Transverse colon (tissue), 3 donors: ENCODE measurements around the gene SNTG2.

Source experiments
- CTCF ChIP-seq, 5 experiments: fragments of 200-600 bp in 3 of 5; fragments of 450-650 bp in 2 of 5; sonication (generic) in 3 of 5; IDR thresholded peaks; 1 replicate in 2 of 5; 2 replicates in 3 of 5; pipeline ENCODE4 v1.5.1; 2016 to 2017; ENCODE audit warnings: antibody characterized with exemption in 5 of 5, inconsistent platforms in 3 of 5, mild to moderate bottlenecking in 2 of 5, moderate library complexity in 1 of 5
- EP300 ChIP-seq: sonication (generic); formaldehyde crosslinking; IDR thresholded peaks from one replicate; pipeline ENCODE4 v1.6.1; 2017; ENCODE audit warnings: antibody characterized with exemption, low read depth
- POLR2A ChIP-seq: fragments of 450-650 bp; IDR thresholded peaks from one replicate; pipeline ENCODE4 v1.6.1; 2016; ENCODE audit warnings: antibody characterized with exemption, mild to moderate bottlenecking, moderate library complexity

- TF ChIP-seq CTCF (IDR thresholded peaks at IDR 0.05) (no peak), POLR2A (no peak), EP300 (no peak)
Observed at GRCh38 chr2:1072250-1072649, 121.6 kb downstream of the SNTG2 start.
